ENCODE results near the gene SYT7. TPM values are rescaled to one million over a fixed set of nuclear protein-coding genes. Genes with fewer than 3 reads are reported as not detected.

SYT7 gene
- total RNA-seq, 1 donor, result 3.6 TPM

DNA sequence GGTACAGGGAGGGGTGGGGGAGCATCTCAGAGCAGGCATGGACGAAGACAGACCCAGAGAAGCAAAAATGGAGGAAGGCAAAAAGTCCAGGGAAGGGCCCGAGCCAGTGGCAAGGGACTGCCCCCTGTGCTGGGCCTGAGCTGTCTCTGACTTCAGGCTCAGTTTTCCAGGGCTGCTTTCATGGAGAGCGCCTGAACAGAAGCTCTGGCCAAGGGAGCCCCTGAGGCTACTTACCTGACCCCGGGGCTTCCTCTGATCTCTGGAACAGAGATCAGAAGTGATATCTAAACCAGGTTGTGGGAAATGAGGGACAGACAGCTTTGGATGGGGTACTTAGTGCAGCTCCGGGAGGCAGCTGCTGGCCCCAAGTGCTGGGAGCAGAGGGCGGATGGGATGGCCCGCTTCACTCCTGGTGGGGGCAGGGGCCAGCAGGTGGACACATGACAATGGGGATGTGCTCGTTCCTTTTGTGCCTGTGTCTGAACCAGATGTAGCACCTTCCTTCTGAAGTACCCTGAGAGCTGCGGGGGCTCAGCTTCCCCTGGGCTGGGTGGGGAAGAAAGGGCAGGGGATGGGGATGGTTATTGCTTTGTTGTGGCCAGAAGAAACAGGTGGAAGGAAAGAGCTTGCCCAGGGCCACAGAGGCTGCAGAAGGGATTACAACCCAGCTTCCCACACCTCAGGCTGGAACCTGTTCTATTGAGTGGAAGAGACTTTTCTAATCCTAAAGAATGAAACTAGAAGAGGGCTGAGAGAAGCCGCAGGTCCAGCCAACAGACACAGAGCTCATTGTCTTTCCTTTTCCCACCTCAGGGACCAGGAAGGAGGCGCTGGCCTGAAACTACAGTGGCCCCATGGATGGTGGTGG is 66.6 kb downstream of the SYT7 start:
- no peak for DNase-seq (ENCODE audit: insufficient read length, low spot score, missing footprints)
- TF ChIP-seq, protein P1, sequence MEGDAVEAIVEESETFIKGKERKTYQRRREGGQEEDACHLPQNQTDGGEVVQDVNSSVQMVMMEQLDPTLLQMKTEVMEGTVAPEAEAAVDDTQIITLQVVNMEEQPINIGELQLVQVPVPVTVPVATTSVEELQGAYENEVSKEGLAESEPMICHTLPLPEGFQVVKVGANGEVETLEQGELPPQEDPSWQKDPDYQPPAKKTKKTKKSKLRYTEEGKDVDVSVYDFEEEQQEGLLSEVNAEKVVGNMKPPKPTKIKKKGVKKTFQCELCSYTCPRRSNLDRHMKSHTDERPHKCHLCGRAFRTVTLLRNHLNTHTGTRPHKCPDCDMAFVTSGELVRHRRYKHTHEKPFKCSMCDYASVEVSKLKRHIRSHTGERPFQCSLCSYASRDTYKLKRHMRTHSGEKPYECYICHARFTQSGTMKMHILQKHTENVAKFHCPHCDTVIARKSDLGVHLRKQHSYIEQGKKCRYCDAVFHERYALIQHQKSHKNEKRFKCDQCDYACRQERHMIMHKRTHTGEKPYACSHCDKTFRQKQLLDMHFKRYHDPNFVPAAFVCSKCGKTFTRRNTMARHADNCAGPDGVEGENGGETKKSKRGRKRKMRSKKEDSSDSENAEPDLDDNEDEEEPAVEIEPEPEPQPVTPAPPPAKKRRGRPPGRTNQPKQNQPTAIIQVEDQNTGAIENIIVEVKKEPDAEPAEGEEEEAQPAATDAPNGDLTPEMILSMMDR (IDR thresholded peaks at IDR 0.05; ENCODE audit: extremely low read depth, low read depth, low read length), result no peak
- Histone ChIP-seq H3K4me2 (ENCODE audit: insufficient read depth, low read length) (no peak overlapping the region), H3K4me3 (ENCODE audit: insufficient read depth, low read length) (no peak overlapping the region), H3K27me3 (ENCODE audit: insufficient read depth, low read length) (peaks cover 15% of the 10 kb centered on the region), H3K36me3 (ENCODE audit: insufficient read depth, low read length) (no peaks in the 10 kb centered on the region), H4K20me1 (ENCODE audit: insufficient read depth, low read length) (no peaks in the 10 kb centered on the region), H3K9me3 (ENCODE audit: low read depth, low read length) (no peaks in the 10 kb centered on the region), H3K27ac (ENCODE audit: low read depth, low read length) (no peak overlapping the region), H3K79me2 (ENCODE audit: insufficient read depth, low read length) (no peaks in the 10 kb centered on the region), H2AFZ (ENCODE audit: low read length) (no peak overlapping the region), H3K4me1 (ENCODE audit: insufficient read depth, low read length) (peaks cover 5% of the 10 kb centered on the region)

DNA sequence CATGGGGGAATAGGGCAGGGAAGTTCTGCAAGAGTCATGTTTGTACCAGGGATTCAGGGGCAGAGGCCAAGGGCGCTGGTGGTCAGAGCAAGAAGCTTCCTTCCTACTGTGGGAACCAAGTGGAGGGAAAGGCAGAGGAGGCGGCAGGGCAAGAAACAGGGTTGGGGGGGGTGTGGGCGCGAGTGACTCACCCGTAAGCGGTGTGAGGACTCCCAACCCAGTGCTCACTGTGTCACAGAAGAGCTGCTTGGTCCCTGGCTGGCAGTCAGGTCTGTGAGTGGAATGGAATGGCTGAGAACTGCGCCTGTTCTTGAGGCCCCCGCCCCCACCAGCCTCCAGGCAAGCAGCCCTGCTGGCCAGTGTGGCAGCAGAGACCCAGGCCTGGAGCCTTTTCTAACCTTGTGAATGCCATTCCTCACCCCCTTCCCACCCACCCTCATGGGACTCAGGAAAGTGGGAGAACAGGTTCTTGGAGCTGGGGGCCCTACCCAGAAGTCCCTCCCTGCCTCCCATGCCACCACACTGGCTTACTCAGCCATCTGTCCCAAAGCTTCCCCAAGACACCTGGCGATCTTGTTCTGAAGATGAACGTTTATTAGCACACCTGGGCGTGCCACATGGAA is 67.6 kb downstream of the SYT7 start:
- H3K79me2 ChIP-seq (ENCODE audit: insufficient read depth, low read length), result no peaks in the 10 kb centered on the region
- H3K4me2 ChIP-seq (ENCODE audit: insufficient read depth, low read length), result no peak overlapping the region
- H3K27ac ChIP-seq (ENCODE audit: low read depth, low read length), result no peak overlapping the region
- H3K9me3 ChIP-seq (ENCODE audit: low read depth, low read length), result no peaks in the 10 kb centered on the region
- no peaks in the 10 kb centered on the region for H3K36me3 ChIP-seq (ENCODE audit: insufficient read depth, low read length)
- peaks cover 18% of the 10 kb centered on the region for H3K27me3 ChIP-seq (ENCODE audit: insufficient read depth, low read length)
- H3K4me3 ChIP-seq (ENCODE audit: insufficient read depth, low read length), result no peak overlapping the region
- peaks cover 5% of the 10 kb centered on the region for H3K4me1 ChIP-seq (ENCODE audit: insufficient read depth, low read length)
- TF ChIP-seq, protein P1 (IDR thresholded peaks at IDR 0.05; ENCODE audit: extremely low read depth, low read depth, low read length), result no peak
- H2AFZ ChIP-seq (ENCODE audit: low read length), result no peak overlapping the region
- no peaks in the 10 kb centered on the region for H4K20me1 ChIP-seq (ENCODE audit: insufficient read depth, low read length)
- DNase-seq (ENCODE audit: insufficient read length, low spot score, missing footprints), result no peak

DNA sequence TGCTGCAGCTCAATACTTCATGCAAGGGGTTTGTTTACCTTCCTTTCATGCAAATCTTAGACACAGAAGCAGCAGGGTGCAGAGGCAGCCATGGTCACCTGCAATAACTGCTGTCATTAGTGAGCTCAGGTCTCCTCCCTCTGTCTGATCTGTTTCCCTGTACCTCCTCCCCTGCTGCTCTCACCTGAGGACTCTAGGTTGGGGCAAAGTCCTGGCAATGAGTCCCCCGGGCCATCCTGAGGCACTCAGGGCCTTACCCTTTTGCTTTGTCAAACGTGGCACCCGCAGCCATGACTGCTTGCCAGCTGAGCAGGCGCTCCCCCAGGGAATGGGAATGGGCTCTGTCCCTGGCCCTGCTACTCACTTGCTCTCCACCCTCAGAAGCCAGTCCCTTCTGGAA is 68.4 kb downstream of the SYT7 start:
- H3K27ac ChIP-seq (ENCODE audit: low read depth, low read length), result no peak overlapping the region
- TF ChIP-seq, protein P1 (IDR thresholded peaks at IDR 0.05; ENCODE audit: extremely low read depth, low read depth, low read length), result no peak
- no peaks in the 10 kb centered on the region for H3K79me2 ChIP-seq (ENCODE audit: insufficient read depth, low read length)
- no peak overlapping the region for H3K4me2 ChIP-seq (ENCODE audit: insufficient read depth, low read length)
- H3K4me3 ChIP-seq (ENCODE audit: insufficient read depth, low read length), result no peak overlapping the region
- DNase-seq (ENCODE audit: insufficient read length, low spot score, missing footprints), result no peak
- H2AFZ ChIP-seq (ENCODE audit: low read length), result no peak overlapping the region
- H3K4me1 ChIP-seq (ENCODE audit: insufficient read depth, low read length), result peaks cover 5% of the 10 kb centered on the region
- no peaks in the 10 kb centered on the region for H3K9me3 ChIP-seq (ENCODE audit: low read depth, low read length)
- no peaks in the 10 kb centered on the region for H4K20me1 ChIP-seq (ENCODE audit: insufficient read depth, low read length)
- H3K27me3 ChIP-seq (ENCODE audit: insufficient read depth, low read length), result peaks cover 26% of the 10 kb centered on the region
- H3K36me3 ChIP-seq (ENCODE audit: insufficient read depth, low read length), result no peaks in the 10 kb centered on the region

DNA sequence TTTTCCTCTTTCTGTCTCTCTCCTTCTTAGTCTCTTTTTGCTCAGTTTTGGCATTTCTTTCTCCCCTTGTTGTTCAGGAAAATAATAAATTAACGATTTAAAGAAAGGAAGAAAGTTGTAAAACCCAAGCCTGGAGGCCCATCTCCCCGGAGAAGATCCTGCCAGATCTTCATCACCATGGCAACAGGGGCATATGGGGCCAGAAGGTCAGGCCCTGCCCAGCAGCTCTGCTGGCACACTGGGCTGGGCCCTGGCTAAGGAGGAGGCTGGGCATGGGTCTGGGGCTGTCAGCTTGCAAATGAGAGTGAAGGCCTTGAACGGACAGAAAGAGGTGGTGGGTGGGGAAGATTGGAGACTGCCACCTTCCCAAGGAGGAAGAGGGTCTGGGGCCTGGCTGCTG is 69.5 kb downstream of the SYT7 start:
- no peak overlapping the region for H3K4me2 ChIP-seq (ENCODE audit: insufficient read depth, low read length)
- no peak overlapping the region for H2AFZ ChIP-seq (ENCODE audit: low read length)
- no peaks in the 10 kb centered on the region for H3K4me1 ChIP-seq (ENCODE audit: insufficient read depth, low read length)
- H3K4me3 ChIP-seq (ENCODE audit: insufficient read depth, low read length), result no peak overlapping the region
- H3K36me3 ChIP-seq (ENCODE audit: insufficient read depth, low read length), result no peaks in the 10 kb centered on the region
- H3K79me2 ChIP-seq (ENCODE audit: insufficient read depth, low read length), result no peaks in the 10 kb centered on the region
- peaks cover 33% of the 10 kb centered on the region for H3K27me3 ChIP-seq (ENCODE audit: insufficient read depth, low read length)
- DNase-seq (ENCODE audit: insufficient read length, low spot score, missing footprints), result no peak
- no peaks in the 10 kb centered on the region for H3K9me3 ChIP-seq (ENCODE audit: low read depth, low read length)
- no peaks in the 10 kb centered on the region for H4K20me1 ChIP-seq (ENCODE audit: insufficient read depth, low read length)
- TF ChIP-seq, protein P1 (IDR thresholded peaks at IDR 0.05; ENCODE audit: extremely low read depth, low read depth, low read length), result no peak
- no peak overlapping the region for H3K27ac ChIP-seq (ENCODE audit: low read depth, low read length)
